Measurements from ENCODE around the gene CAMK2A. TPM values are rescaled to one million over a fixed set of nuclear protein-coding genes. Genes with fewer than 3 reads are reported as not detected.

CAMK2A gene
- total and polyA plus RNA-seq, 4 donors: under 0.01 TPM; not detected in 3

GRCh38 chr5:150309886-150310239, 20.3 kb upstream of the CAMK2A start:
- H3K4me3 ChIP-seq (ENCODE audit: low read depth in 1 of 3, low read length in 3 of 3): no peak overlapping the region
- H3K27ac ChIP-seq (ENCODE audit: low read depth in 1 of 2, low read length in 2 of 2): no peak overlapping the region
- no peaks in the 10 kb centered on the region for H3K4me1 ChIP-seq (ENCODE audit: control insufficient read depth in 4 of 4, insufficient read depth in 4 of 4, low read length in 3 of 4)
- no peaks in the 10 kb centered on the region for H3K9me3 ChIP-seq (ENCODE audit: control insufficient read depth in 4 of 4, low read length in 3 of 4)
- H3K36me3 ChIP-seq (ENCODE audit: control insufficient read depth in 4 of 4, insufficient read depth in 3 of 4, low read depth in 1 of 4, low read length in 3 of 4): no peaks in the 10 kb centered on the region
- WGBS: 93% methylated on average over 1 of the region's 1 CpG
- TF ChIP-seq SP1 (IDR thresholded peaks at IDR 0.05) (no peak), HNF4G (IDR thresholded peaks at IDR 0.05) (no peak), REST (IDR thresholded peaks at IDR 0.05) (no peak)
- no peak for DNase-seq (ENCODE audit: low spot score)
- no peak overlapping the region for H3K9ac ChIP-seq (ENCODE audit: low read depth in 1 of 2, low read length in 2 of 2)
- no peaks in the 10 kb centered on the region for H3K27me3 ChIP-seq (ENCODE audit: control insufficient read depth in 4 of 4, insufficient read depth in 4 of 4, low read length in 3 of 4)

GRCh38 chr5:150309101-150309885, 19.7 kb upstream of the CAMK2A start:
- Histone ChIP-seq H3K27ac (ENCODE audit: low read depth in 1 of 2, low read length in 2 of 2) (no peak overlapping the region), H3K36me3 (ENCODE audit: control insufficient read depth in 4 of 4, insufficient read depth in 3 of 4, low read depth in 1 of 4, low read length in 3 of 4) (peaks cover 0 to 1% (median 0%) of the 10 kb centered on the region in 4 donors), H3K9ac (ENCODE audit: low read depth in 1 of 2, low read length in 2 of 2) (no peak overlapping the region), H3K27me3 (ENCODE audit: control insufficient read depth in 4 of 4, insufficient read depth in 4 of 4, low read length in 3 of 4) (no peaks in the 10 kb centered on the region), H3K4me1 (ENCODE audit: control insufficient read depth in 4 of 4, insufficient read depth in 4 of 4, low read length in 3 of 4) (no peaks in the 10 kb centered on the region), H3K4me3 (ENCODE audit: low read depth in 1 of 3, low read length in 3 of 3) (no peak overlapping the region), H3K9me3 (ENCODE audit: control insufficient read depth in 4 of 4, low read length in 3 of 4) (no peaks in the 10 kb centered on the region)
- 85% methylated on average over 7 of the region's 7 CpGs for WGBS
- TF ChIP-seq TAF1 (conservative IDR thresholded peaks at IDR 0.05) (no peak), NR2F2 (IDR thresholded peaks at IDR 0.05) (no peak), YY1 (IDR thresholded peaks at IDR 0.05) (no peak), JUND (IDR thresholded peaks at IDR 0.05) (no peak), RAD21 (IDR thresholded peaks at IDR 0.05) (no peak), HNF4G (IDR thresholded peaks at IDR 0.05) (no peak), SP1 (IDR thresholded peaks at IDR 0.05) (no peak), ATF3 (IDR thresholded peaks at IDR 0.05) (no peak), HNF4A (conservative IDR thresholded peaks at IDR 0.05) (no peak), GABPA (IDR thresholded peaks at IDR 0.05 in 1 of 2, conservative IDR thresholded peaks at IDR 0.05 in 1 of 2) (no peak), ZBTB33 (IDR thresholded peaks at IDR 0.05) (no peak), EGR1 (IDR thresholded peaks at IDR 0.05; ENCODE audit: low read depth in 2 of 2) (no peak)
- no peak for DNase-seq (ENCODE audit: low spot score)
